Measurements from ENCODE around the gene MOCS3.

GRCh38 chr20:51012357-51012756, 53.7 kb downstream of the MOCS3 start:
- TF ChIP-seq CTCF (IDR thresholded peaks at IDR 0.05; ENCODE audit: borderline replicate concordance, extremely low read depth, low read length, poor library complexity, severe bottlenecking) (no peak), EZH2 (IDR thresholded peaks at IDR 0.05; ENCODE audit: borderline replicate concordance, low read depth, low read length, severe bottlenecking) (no peak)

All from DND-41 (cell line).